Gastroesophageal sphincter (tissue), 3 donors: Measurements from ENCODE around the gene PLXDC2.

ENCODE experiments used
- CTCF ChIP-seq, 4 experiments: fragments of 200-600 bp in 2 of 4; fragments of 450-650 bp in 2 of 4; sonication (generic) in 1 of 4; IDR thresholded peaks; one replicate each; pipeline ENCODE4 v1.5.1; 2017 to 2019; ENCODE audit warnings: antibody characterized with exemption in 4 of 4, mild to moderate bottlenecking in 2 of 4, moderate library complexity in 2 of 4
- POLR2A ChIP-seq, 2 donors: fragments of 450-650 bp; IDR thresholded peaks; one replicate each; pipeline ENCODE4 v1.6.1; 2017; ENCODE audit warnings: antibody characterized with exemption in 2 of 2, mild to moderate bottlenecking in 2 of 2, moderate library complexity in 1 of 2
- POLR2AphosphoS5 ChIP-seq: sonication (generic); formaldehyde crosslinking; IDR thresholded peaks from one replicate; pipeline ENCODE4 v1.6.1; 2017; ENCODE audit warnings: antibody characterized with exemption

- no peak for TF ChIP-seq CTCF (IDR thresholded peaks at IDR 0.05)
- TF ChIP-seq POLR2A (IDR thresholded peaks at IDR 0.05) = no peak
- no peak for TF ChIP-seq POLR2AphosphoS5
These were observed 56.5 kb downstream of the PLXDC2 start for GRCh38 chr10:19872504-19873271.
